Ishikawa (cell line): ENCODE data around the gene FBXO3.

Experiments
- CEBPB ChIP-seq: IDR thresholded peaks from 2 replicates; pipeline ENCODE4 v1.6.1; 2012
- CREB1 ChIP-seq: IDR thresholded peaks from 2 replicates; pipeline ENCODE4 v1.6.1; 2012; ENCODE audit warnings: low read depth
- EGR1 ChIP-seq: IDR thresholded peaks from 2 replicates; pipeline ENCODE4 v1.6.1; 2012
- EP300 ChIP-seq: IDR thresholded peaks from 2 replicates; pipeline ENCODE4 v1.6.1; 2012; ENCODE audit warnings: borderline replicate concordance
- FOXM1 ChIP-seq: IDR thresholded peaks from 2 replicates; pipeline ENCODE4 v1.6.1; 2012; ENCODE audit warnings: low read depth, borderline replicate concordance
- MAX ChIP-seq: IDR thresholded peaks from 2 replicates; pipeline ENCODE4 v1.6.1; 2012
- NFIC ChIP-seq: IDR thresholded peaks from 2 replicates; pipeline ENCODE4 v1.6.1; 2012
- RAD21 ChIP-seq: IDR thresholded peaks from 2 replicates; pipeline ENCODE4 v1.6.1; 2012; ENCODE audit warnings: low read depth
- TAF1 ChIP-seq: IDR thresholded peaks from 2 replicates; pipeline ENCODE4 v1.6.1; 2012; ENCODE audit warnings: low read depth, mild to moderate bottlenecking
- TCF12 ChIP-seq: IDR thresholded peaks from 2 replicates; pipeline ENCODE4 v1.6.1; 2012; ENCODE audit warnings: low read depth
- TEAD4 ChIP-seq: IDR thresholded peaks from 2 replicates; pipeline ENCODE4 v1.6.1; 2012
- YY1 ChIP-seq: IDR thresholded peaks from 2 replicates; pipeline ENCODE4 v1.6.1; 2012; ENCODE audit warnings: low read depth
- ZBTB7A ChIP-seq: IDR thresholded peaks from 2 replicates; pipeline ENCODE4 v1.6.1; 2012; ENCODE audit warnings: low read depth
- TF ChIP-seq, protein P1 (sequence below): IDR thresholded peaks from 2 replicates; pipeline ENCODE4 v1.6.1; 2012
- TF ChIP-seq, protein P2 (sequence below): IDR thresholded peaks from 2 replicates; pipeline ENCODE4 v1.6.1; 2012; ENCODE audit warnings: low read depth, mild to moderate bottlenecking

Gene FBXO3

DNA sequence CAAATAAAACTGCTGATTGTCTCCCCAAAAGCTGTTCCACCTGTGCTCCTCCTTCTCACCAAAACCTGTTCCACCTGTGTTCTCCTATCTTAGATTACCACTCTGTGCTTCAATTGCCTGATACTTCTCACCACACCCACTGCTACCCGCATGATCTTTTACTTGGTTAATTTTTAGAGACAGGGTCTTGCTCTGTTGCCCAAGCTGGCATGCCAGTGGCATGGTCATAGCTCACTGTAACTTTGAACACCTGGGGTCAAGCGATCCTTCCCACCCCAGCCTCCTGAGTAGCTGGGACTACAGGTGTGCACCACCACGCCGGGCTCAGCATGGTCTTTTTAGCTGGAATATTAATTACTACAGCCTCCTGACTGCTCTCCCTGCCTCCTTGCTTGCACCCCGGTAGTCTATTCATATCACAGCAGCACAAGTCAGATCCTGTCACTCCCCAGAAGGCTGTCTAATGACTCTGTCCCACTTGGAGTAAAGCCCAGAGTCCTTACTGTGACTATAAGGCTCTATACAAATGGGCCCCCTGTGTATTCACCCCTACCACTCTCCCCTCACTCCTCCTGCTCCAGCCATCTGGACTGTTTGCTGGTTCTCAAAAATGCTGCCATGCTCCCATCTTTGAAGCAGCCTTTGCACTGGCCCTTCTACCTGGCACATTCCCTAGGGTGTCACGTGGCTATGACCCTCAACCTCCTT lies 77.2 kb downstream of the FBXO3 start:
- TF ChIP-seq EP300, result no peak
- TF ChIP-seq, protein P1, sequence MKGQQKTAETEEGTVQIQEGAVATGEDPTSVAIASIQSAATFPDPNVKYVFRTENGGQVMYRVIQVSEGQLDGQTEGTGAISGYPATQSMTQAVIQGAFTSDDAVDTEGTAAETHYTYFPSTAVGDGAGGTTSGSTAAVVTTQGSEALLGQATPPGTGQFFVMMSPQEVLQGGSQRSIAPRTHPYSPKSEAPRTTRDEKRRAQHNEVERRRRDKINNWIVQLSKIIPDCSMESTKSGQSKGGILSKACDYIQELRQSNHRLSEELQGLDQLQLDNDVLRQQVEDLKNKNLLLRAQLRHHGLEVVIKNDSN, result no peak
- no peak for TF ChIP-seq NFIC
- TF ChIP-seq TEAD4, result no peak
- TF ChIP-seq, protein P2, sequence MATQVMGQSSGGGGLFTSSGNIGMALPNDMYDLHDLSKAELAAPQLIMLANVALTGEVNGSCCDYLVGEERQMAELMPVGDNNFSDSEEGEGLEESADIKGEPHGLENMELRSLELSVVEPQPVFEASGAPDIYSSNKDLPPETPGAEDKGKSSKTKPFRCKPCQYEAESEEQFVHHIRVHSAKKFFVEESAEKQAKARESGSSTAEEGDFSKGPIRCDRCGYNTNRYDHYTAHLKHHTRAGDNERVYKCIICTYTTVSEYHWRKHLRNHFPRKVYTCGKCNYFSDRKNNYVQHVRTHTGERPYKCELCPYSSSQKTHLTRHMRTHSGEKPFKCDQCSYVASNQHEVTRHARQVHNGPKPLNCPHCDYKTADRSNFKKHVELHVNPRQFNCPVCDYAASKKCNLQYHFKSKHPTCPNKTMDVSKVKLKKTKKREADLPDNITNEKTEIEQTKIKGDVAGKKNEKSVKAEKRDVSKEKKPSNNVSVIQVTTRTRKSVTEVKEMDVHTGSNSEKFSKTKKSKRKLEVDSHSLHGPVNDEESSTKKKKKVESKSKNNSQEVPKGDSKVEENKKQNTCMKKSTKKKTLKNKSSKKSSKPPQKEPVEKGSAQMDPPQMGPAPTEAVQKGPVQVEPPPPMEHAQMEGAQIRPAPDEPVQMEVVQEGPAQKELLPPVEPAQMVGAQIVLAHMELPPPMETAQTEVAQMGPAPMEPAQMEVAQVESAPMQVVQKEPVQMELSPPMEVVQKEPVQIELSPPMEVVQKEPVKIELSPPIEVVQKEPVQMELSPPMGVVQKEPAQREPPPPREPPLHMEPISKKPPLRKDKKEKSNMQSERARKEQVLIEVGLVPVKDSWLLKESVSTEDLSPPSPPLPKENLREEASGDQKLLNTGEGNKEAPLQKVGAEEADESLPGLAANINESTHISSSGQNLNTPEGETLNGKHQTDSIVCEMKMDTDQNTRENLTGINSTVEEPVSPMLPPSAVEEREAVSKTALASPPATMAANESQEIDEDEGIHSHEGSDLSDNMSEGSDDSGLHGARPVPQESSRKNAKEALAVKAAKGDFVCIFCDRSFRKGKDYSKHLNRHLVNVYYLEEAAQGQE, result no peak
- TF ChIP-seq YY1, result no peak
- TF ChIP-seq RAD21, result no peak
- TF ChIP-seq EGR1, result no peak
- no peak for TF ChIP-seq FOXM1
- no peak for TF ChIP-seq TAF1
- TF ChIP-seq ZBTB7A, result no peak
- no peak for TF ChIP-seq CREB1
- no peak for TF ChIP-seq MAX
- TF ChIP-seq CEBPB, result no peak

DNA sequence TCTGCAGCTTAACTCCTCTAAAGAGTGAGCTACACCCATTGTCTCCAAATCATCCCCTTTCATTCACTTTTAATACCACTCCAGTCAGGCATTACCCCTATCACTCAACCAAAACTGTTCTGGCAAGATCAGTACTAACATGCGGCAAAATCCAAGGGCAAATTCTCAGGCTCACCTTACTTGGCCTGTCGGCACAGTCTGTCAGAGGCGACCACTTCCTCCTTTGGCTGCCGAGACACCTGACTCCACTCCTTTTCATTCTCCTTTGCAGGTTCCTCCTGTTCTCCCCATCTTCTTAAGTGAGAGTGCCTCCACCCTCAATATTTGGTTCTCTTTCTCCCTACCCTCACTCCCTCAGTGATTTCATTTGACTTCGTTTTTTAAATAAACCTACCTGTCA lies 77.9 kb downstream of the FBXO3 start:
- TF ChIP-seq CEBPB (no peak), CREB1 (no peak), TCF12 (no peak), TEAD4 (no peak)

- TF ChIP-seq CREB1, result no peak
- no peak for TF ChIP-seq TCF12
- TF ChIP-seq TEAD4, result no peak
- TF ChIP-seq, protein P1, result no peak
- TF ChIP-seq TAF1, result no peak
- TF ChIP-seq YY1, result no peak
- TF ChIP-seq ZBTB7A, result no peak
- TF ChIP-seq EP300, result no peak
- TF ChIP-seq EGR1, result no peak
- TF ChIP-seq, protein P2, result no peak
- no peak for TF ChIP-seq NFIC
- TF ChIP-seq CEBPB, result no peak
- no peak for TF ChIP-seq MAX
- no peak for TF ChIP-seq RAD21
- no peak for TF ChIP-seq FOXM1
Measured at GRCh38 chr11:33695051-33695566, 79.2 kb downstream of the FBXO3 start.

DNA sequence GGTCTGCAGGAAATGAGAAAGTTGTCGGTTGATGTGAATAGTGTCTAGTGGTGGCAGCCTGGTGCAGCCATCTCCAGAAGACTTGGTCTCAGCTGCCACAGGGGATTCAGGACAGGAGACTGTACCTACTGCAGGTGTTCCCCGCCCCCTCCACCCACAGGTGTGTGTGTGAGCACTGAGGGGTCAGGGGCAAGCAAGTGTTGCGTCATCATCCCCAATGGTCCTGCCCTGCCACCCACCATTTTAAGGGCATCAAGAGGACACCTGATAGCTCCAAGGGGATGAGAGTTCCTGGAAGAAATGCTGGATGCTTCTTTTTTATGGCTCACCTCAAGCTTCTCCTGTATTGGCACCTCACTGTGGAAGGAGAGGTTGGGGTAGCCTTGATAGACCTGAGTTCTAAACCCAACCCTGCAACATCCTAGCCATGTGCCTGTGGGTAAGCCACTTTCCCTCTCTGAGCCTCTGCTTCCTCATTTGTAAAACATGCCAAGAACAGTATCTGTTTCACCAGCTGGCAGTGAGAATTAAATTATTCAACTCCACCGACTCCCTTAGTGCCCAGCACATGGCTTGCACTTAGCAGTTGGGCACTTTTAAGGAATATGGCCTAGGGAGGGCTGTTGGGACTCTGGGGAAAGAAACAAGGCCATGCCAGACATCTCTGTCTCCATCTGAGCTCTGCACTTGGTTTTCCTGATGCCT lies 79.8 kb downstream of the FBXO3 start:
- no peak for TF ChIP-seq YY1
- 0 out of 2 replicates have a peak, but pooled peaks have one; percentile 30 for TF ChIP-seq CEBPB

DNA sequence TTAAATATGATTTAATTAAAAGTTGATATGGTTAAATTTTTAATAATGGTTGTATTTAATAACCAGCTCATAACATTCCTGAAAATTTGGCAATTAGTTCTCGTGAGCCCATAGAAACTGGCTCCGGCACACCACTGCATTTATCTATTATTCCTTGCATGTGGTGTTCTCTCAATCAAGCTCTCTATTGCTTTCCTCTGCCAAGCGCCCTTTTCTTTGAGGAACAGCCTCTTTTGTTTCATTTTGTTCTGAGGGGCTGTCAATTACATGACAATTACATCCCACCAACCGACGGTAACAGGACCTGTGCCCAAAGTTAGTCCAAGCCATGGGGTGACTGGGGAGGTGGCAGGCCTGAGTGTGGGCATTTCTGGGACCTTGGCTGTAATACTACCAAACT lies 81.8 kb downstream of the FBXO3 start:
- no peak for TF ChIP-seq CREB1
- no peak for TF ChIP-seq EGR1
- TF ChIP-seq NFIC, result no peak
- TF ChIP-seq TEAD4, result no peak
- no peak for TF ChIP-seq TAF1
- no peak for TF ChIP-seq MAX
- TF ChIP-seq FOXM1, result no peak
- TF ChIP-seq EP300, result no peak
- TF ChIP-seq, protein P1, result no peak
